ENCODE measurements around the gene CCHCR1. TPM values are rescaled to one million over a fixed set of nuclear protein-coding genes. Genes with fewer than 3 reads are reported as not detected.
A peak's percentile ranks its signal among the peaks of the same experiment; 100 is the strongest.
"Not testable (repeated sequence)": the region's sequence is repeated elsewhere in the genome, so short reads cannot be mapped to it uniquely, and the experiment has no call there.

The CCHCR1 gene
- total RNA-seq, 1 experiment from 2014 or later = 45.5 TPM

DNA sequence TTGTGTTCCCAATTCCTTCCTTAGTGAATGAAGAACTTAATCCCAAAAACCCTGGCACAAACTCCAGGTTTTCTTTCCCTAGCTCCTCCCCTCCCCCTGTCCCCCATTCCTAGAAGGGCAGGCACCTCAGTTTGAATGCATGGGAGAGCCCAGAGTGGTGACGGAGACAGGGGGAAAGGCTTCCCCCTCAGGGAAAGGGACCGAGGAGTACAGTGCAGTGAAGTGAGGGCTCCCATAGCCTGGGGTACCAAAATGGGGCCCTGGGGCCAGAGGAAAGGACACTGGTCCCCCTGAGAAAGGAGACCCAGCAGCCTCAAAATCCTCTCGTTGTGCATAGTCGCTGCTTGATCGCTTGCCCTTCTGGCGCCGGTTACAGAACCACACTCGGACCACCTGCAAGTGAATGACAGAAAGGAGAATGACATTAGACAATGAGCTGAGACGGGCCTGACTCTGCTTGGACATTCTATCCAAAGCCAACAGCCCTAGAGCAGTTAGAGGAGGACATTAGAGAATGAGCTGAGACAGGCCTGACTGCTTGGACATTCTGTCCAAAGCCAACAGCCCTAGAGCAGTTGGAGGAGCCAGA is 7.0 kb upstream of the CCHCR1 start:
- not testable (repeated sequence) for H2BK5ac ChIP-seq (ENCODE audit: insufficient read length, low read length); H2BK20ac ChIP-seq (ENCODE audit: low read depth, low read length, poor library complexity, severe bottlenecking); H3K4ac ChIP-seq (ENCODE audit: low read depth, low read length); H3K9me3 ChIP-seq (ENCODE audit: control insufficient read depth, low read depth, low read length); H2AK5ac ChIP-seq (ENCODE audit: insufficient read length, low read length); H3K18ac ChIP-seq (ENCODE audit: insufficient read length, low read depth, low read length); H3K14ac ChIP-seq (ENCODE audit: insufficient read depth, low read length); H3K9ac ChIP-seq (ENCODE audit: extremely low read depth, insufficient read length, low read length); H3K56ac ChIP-seq (ENCODE audit: insufficient read length, low read depth, low read length); H4K5ac ChIP-seq (ENCODE audit: insufficient read length, low read depth, low read length); DNase-seq; H2BK15ac ChIP-seq (ENCODE audit: low read depth, low read length); H3K4me3 Mint-ChIP-seq; H4K8ac ChIP-seq (replicated peaks; ENCODE audit: insufficient read length, low read depth, low read length); H2AFZ ChIP-seq (ENCODE audit: low read length); H4K20me1 ChIP-seq (ENCODE audit: control insufficient read depth, insufficient read depth, insufficient read length); H3K27me3 ChIP-seq (ENCODE audit: insufficient read depth, low read length); H3K27me3 Mint-ChIP-seq (ENCODE audit: low read depth); H2BK120ac ChIP-seq (ENCODE audit: low read depth, low read length, poor library complexity, severe bottlenecking); H3K4me1 ChIP-seq (ENCODE audit: insufficient read depth, low read length); H3T11ph ChIP-seq (ENCODE audit: low read length); H4K91ac ChIP-seq (ENCODE audit: insufficient read length, low read depth, low read length); H3K79me1 ChIP-seq (ENCODE audit: insufficient read depth, low read depth, low read length, poor library complexity, severe bottlenecking); H3K9me3 Mint-ChIP-seq; H3K4me2 ChIP-seq (ENCODE audit: insufficient read depth, insufficient read length, low read length); H3K23ac ChIP-seq (ENCODE audit: insufficient read length, low read depth, low read length); H2BK12ac ChIP-seq (ENCODE audit: insufficient read length, low read depth, low read length); H3K27ac ChIP-seq (ENCODE audit: insufficient read length, low read depth, low read length)
- no CpG with 5 or more reads among the region's 9 CpGs for WGBS (ENCODE audit: extremely low coverage, insufficient read length, low lambda C conversion rate)
- H3K4me1 Mint-ChIP-seq = peaks cover 62 to 63% of the 10 kb centered on the region in 2 experiments
- Histone ChIP-seq H3K79me2 (ENCODE audit: insufficient read depth, low read length) (peaks cover 28% of the 10 kb centered on the region), H3K23me2 (ENCODE audit: insufficient read length, low read depth, low read length, poor library complexity, severe bottlenecking) (peaks cover 11% of the 10 kb centered on the region)
- H3K27ac Mint-ChIP-seq = peak overlapping the region in 2 of 3 experiments; percentile 86 to 94; a peak in 5 of 7 replicates
- H3K36me3 Mint-ChIP-seq (ENCODE audit: insufficient read depth in 1 of 3, low read depth in 3 of 3) = peaks cover 54 to 88% (median 61%) of the 10 kb centered on the region in 3 experiments
